IgD-negative memory B cell (primary cell): ENCODE data around the gene USP7. TPM values are rescaled to one million over a fixed set of nuclear protein-coding genes. Genes with fewer than 3 reads are reported as not detected.
"Not testable (repeated sequence)": the region's sequence is repeated elsewhere in the genome, so short reads cannot be mapped to it uniquely, and the experiment has no call there.

Source experiments
- H3K27ac Mint-ChIP-seq, 3 donors: one replicate each; pipeline ENCODE4 v1.8.0; 2020 to 2022; ENCODE audit warnings: mild to moderate bottlenecking in 3 of 3, mixed read lengths in 3 of 3, moderate library complexity in 1 of 3
- H3K27me3 Mint-ChIP-seq: one replicate; pipeline ENCODE4 v1.8.0; 2021; ENCODE audit warnings: mixed read lengths
- H3K36me3 Mint-ChIP-seq: one replicate; pipeline ENCODE4 v1.8.0; 2020; ENCODE audit warnings: mild to moderate bottlenecking, mixed read lengths
- H3K4me1 Mint-ChIP-seq, 3 donors: one replicate each; pipeline ENCODE4 v1.8.0; 2020 to 2022; ENCODE audit warnings: mixed read lengths in 3 of 3, mild to moderate bottlenecking in 1 of 3
- H3K4me3 Mint-ChIP-seq, 4 donors: one replicate each; pipeline ENCODE4 v1.8.0; 2020 to 2022; ENCODE audit warnings: mild to moderate bottlenecking in 4 of 4, mixed read lengths in 4 of 4, moderate library complexity in 3 of 4
- H3K9me3 Mint-ChIP-seq, 3 donors: one replicate each; pipeline ENCODE4 v1.8.0; 2020 to 2021; ENCODE audit warnings: mixed read lengths in 3 of 3, mild to moderate bottlenecking in 1 of 3
- polyA plus RNA-seq: library from polyadenylated mRNA; unstranded; fragments of 300-500 nt; fragmentation: Illumina TruSeq; gene quantifications from one replicate; pipeline ENCODE4 v1.2.3, GENCODE V29; 2021

Gene USP7
- polyA plus RNA-seq, 1 donor from 2014 or later, result 9.4 TPM

- Mint-ChIP-seq H3K27ac (peak overlapping the region in 1 of 3 donors; percentile 59), H3K9me3 (no peaks in the 10 kb centered on the region), H3K27me3 (peaks cover 22% of the 10 kb centered on the region), H3K36me3 (peaks cover 2% of the 10 kb centered on the region), H3K4me3 (peak overlapping the region in 1 of 4 donors; percentile 28), H3K4me1 (peaks cover 0 to 15% (median 13%) of the 10 kb centered on the region in 3 donors)
Measured at GRCh38 chr16:8882725-8883377, 80.9 kb downstream of the USP7 start.

GRCh38 chr16:8882041-8882617, 81.6 kb downstream of the USP7 start, which contains the start of gene LITAFD:
TSS of gene LITAFD (plus strand) at chr16:8882351. CDS start at chr16:8884356, 2,005 bp downstream.
- H3K27ac Mint-ChIP-seq, result peak within 1 kb of the TSS in 2 of 3 donors; percentile 39 to 59
- H3K27me3 Mint-ChIP-seq, result peaks cover 22% of the 10 kb centered on the region
- peaks cover under 1% of the 10 kb centered on the region for H3K36me3 Mint-ChIP-seq
- H3K4me3 Mint-ChIP-seq, result peak within 1 kb of the TSS in 1 of 4 donors; percentile 28
- no peaks in the 10 kb centered on the region for H3K9me3 Mint-ChIP-seq
- peaks cover 0 to 13% (median 9%) of the 10 kb centered on the region in 3 donors for H3K4me1 Mint-ChIP-seq

- Mint-ChIP-seq H3K9me3 (no peaks in the 10 kb centered on the region), H3K27me3 (peaks cover 22% of the 10 kb centered on the region), H3K4me3 (no peak overlapping the region), H3K4me1 (peaks cover 0 to 13% (median 8%) of the 10 kb centered on the region in 3 donors), H3K36me3 (no peaks in the 10 kb centered on the region), H3K27ac (no peak overlapping the region)
Measured at GRCh38 chr16:8880839-8881510, 82.7 kb downstream of the USP7 start.

- Mint-ChIP-seq H3K27ac (peak overlapping the region in 1 of 3 donors; percentile 12), H3K4me3 (peak overlapping the region in 1 of 4 donors; percentile 26), H3K9me3 (no peaks in the 10 kb centered on the region), H3K27me3 (peaks cover 10% of the 10 kb centered on the region), H3K36me3 (no peaks in the 10 kb centered on the region), H3K4me1 (peaks cover 0 to 6% (median 3%) of the 10 kb centered on the region in 3 donors)
Measured at GRCh38 chr16:8878523-8878911, 85.2 kb downstream of the USP7 start.

- H3K27ac Mint-ChIP-seq, result no peak overlapping the region
- peaks cover 10% of the 10 kb centered on the region for H3K27me3 Mint-ChIP-seq
- H3K4me1 Mint-ChIP-seq, result peaks cover 0 to 6% (median 5%) of the 10 kb centered on the region in 3 donors
- no peaks in the 10 kb centered on the region for H3K9me3 Mint-ChIP-seq
- H3K4me3 Mint-ChIP-seq, result no peak overlapping the region
- H3K36me3 Mint-ChIP-seq, result no peaks in the 10 kb centered on the region
Measured at GRCh38 chr16:8877894-8878522, 85.7 kb downstream of the USP7 start.

GRCh38 chr16:8875317-8875716, 88.4 kb downstream of the USP7 start:
- H3K27me3 Mint-ChIP-seq, H3K4me3 Mint-ChIP-seq, H3K27ac Mint-ChIP-seq, H3K36me3 Mint-ChIP-seq, H3K9me3 Mint-ChIP-seq: not testable (repeated sequence)
- H3K4me1 Mint-ChIP-seq, result peaks cover 7 to 14% (median 12%) of the 10 kb centered on the region in 3 donors

GRCh38 chr16:8874388-8874787, 89.3 kb downstream of the USP7 start:
- Mint-ChIP-seq H3K9me3 (no peaks in the 10 kb centered on the region), H3K4me1 (peaks cover 8 to 14% (median 12%) of the 10 kb centered on the region in 3 donors), H3K27me3 (no peaks in the 10 kb centered on the region), H3K27ac (no peak overlapping the region), H3K4me3 (peak overlapping the region in 1 of 4 donors; percentile 17), H3K36me3 (no peaks in the 10 kb centered on the region)

- peaks cover 11 to 19% (median 15%) of the 10 kb centered on the region in 3 donors for H3K4me1 Mint-ChIP-seq
- H3K27ac Mint-ChIP-seq, H3K4me3 Mint-ChIP-seq, H3K27me3 Mint-ChIP-seq, H3K36me3 Mint-ChIP-seq, H3K9me3 Mint-ChIP-seq: not testable (repeated sequence)
Measured at GRCh38 chr16:8873866-8874195, 89.9 kb downstream of the USP7 start.

- Mint-ChIP-seq H3K4me3 (no peak overlapping the region), H3K27ac (no peak overlapping the region), H3K4me1 (peaks cover 11 to 19% (median 13%) of the 10 kb centered on the region in 3 donors), H3K36me3 (no peaks in the 10 kb centered on the region), H3K9me3 (no peaks in the 10 kb centered on the region), H3K27me3 (no peaks in the 10 kb centered on the region)
Measured at GRCh38 chr16:8872967-8873865, 90.5 kb downstream of the USP7 start.

GRCh38 chr16:8872071-8872470, 91.6 kb downstream of the USP7 start:
- no peak overlapping the region for H3K27ac Mint-ChIP-seq
- H3K4me1 Mint-ChIP-seq, result peaks cover 18 to 26% (median 23%) of the 10 kb centered on the region in 3 donors
- no peaks in the 10 kb centered on the region for H3K9me3 Mint-ChIP-seq
- no peaks in the 10 kb centered on the region for H3K27me3 Mint-ChIP-seq
- H3K4me3 Mint-ChIP-seq, result no peak overlapping the region
- no peaks in the 10 kb centered on the region for H3K36me3 Mint-ChIP-seq

- peaks cover 31 to 36% (median 32%) of the 10 kb centered on the region in 3 donors for H3K4me1 Mint-ChIP-seq
- H3K9me3 Mint-ChIP-seq, H3K27ac Mint-ChIP-seq, H3K27me3 Mint-ChIP-seq, H3K36me3 Mint-ChIP-seq: not testable (repeated sequence)
- H3K4me3 Mint-ChIP-seq, result peak overlapping the region; percentile 52 to 89 (median 80)
Measured at GRCh38 chr16:8869988-8870241, 93.8 kb downstream of the USP7 start.

GRCh38 chr16:8869212-8869987, 94.3 kb downstream of the USP7 start:
- peaks cover 33 to 39% (median 33%) of the 10 kb centered on the region in 3 donors for H3K4me1 Mint-ChIP-seq
- H3K27ac Mint-ChIP-seq, result peak overlapping the region; percentile 71 to 87 (median 85)
- H3K27me3 Mint-ChIP-seq, result no peaks in the 10 kb centered on the region
- no peaks in the 10 kb centered on the region for H3K9me3 Mint-ChIP-seq
- H3K4me3 Mint-ChIP-seq, result peak overlapping the region; percentile 86 to 98 (median 92)
- H3K36me3 Mint-ChIP-seq, result no peaks in the 10 kb centered on the region

- Mint-ChIP-seq H3K27ac (peak within 1 kb of the TSS; percentile 71 to 91 (median 87)), H3K4me3 (peak within 1 kb of the TSS; percentile 89 to 98 (median 92)), H3K27me3 (no peaks in the 10 kb centered on the region), H3K4me1 (peaks cover 37 to 45% (median 37%) of the 10 kb centered on the region in 3 donors), H3K9me3 (no peaks in the 10 kb centered on the region), H3K36me3 (no peaks in the 10 kb centered on the region)
Measured at GRCh38 chr16:8868416-8869211, 95.1 kb downstream of the USP7 start, which contains the start of gene CARHSP1. TSS of gene CARHSP1 (minus strand) at chr16:8869006. CDS start at chr16:8859328, 9,678 bp downstream.
